Stimulated activated CD8-positive, alpha-beta memory T cell treated with anti-CD3 and anti-CD28 coated beads, Interleukin-2, amount 100 ng/mL, for 48 hours (primary cell): ENCODE results near the gene VPS52.
"Not testable (repeated sequence)": the region's sequence is repeated elsewhere in the genome, so short reads cannot be mapped to it uniquely, and the experiment has no call there.

Source experiments
- DNase-seq, 2 donors: peaks; one replicate each; pipeline ENCODE4 v3.0.0-alpha.2; 2020; ENCODE audit warnings: low read depth in 2 of 2

Gene VPS52

GRCh38 chr6:33279971-33280511 lies 8.4 kb upstream of the VPS52 start:
- no peak for DNase-seq

- no peak for DNase-seq
Measured at GRCh38 chr6:33279257-33279695, 7.6 kb upstream of the VPS52 start.

- DNase-seq: no peak
Measured at GRCh38 chr6:33278810-33279209, 7.1 kb upstream of the VPS52 start.

- no peak for DNase-seq
Measured at GRCh38 chr6:33278392-33278741, 6.7 kb upstream of the VPS52 start.

GRCh38 chr6:33277663-33278391 lies 6.2 kb upstream of the VPS52 start:
- peak in 1 of 2 donors; percentile 24 for DNase-seq

- DNase-seq: peak; percentile 71 to 76
Measured at GRCh38 chr6:33276864-33277662, 5.4 kb upstream of the VPS52 start, which contains the start of gene B3GALT4. B3GALT4 (plus strand) TSS chr6:33277123; CDS start chr6:33277420, 297 bp downstream.

- DNase-seq: no peak
Measured at GRCh38 chr6:33276581-33276863, 4.8 kb upstream of the VPS52 start.

- not testable (repeated sequence) for DNase-seq
Measured at GRCh38 chr6:33275795-33276580, 4.3 kb upstream of the VPS52 start.

GRCh38 chr6:33273924-33274902 lies 2.5 kb upstream of the VPS52 start:
- DNase-seq: no peak

GRCh38 chr6:33273129-33273923 lies 1.6 kb upstream of the VPS52 start:
- no peak for DNase-seq

- DNase-seq: no peak
Measured at GRCh38 chr6:33272275-33273128, 826 bp upstream of the VPS52 start.

GRCh38 chr6:33271117-33271467 lies 584 bp downstream of the VPS52 start:
- DNase-seq: no peak

- DNase-seq: no peak
Measured at GRCh38 chr6:33264015-33264414, 7.7 kb downstream of the VPS52 start.

- not testable (repeated sequence) for DNase-seq
Measured at GRCh38 chr6:33262490-33262889, 9.2 kb downstream of the VPS52 start.

- no peak for DNase-seq
Measured at GRCh38 chr6:33259032-33259431, 12.6 kb downstream of the VPS52 start.

- no peak for DNase-seq
Measured at GRCh38 chr6:33254591-33254990, 17.1 kb downstream of the VPS52 start.

GRCh38 chr6:33252759-33253158 lies 18.9 kb downstream of the VPS52 start:
- DNase-seq: no peak

- DNase-seq: no peak
Measured at GRCh38 chr6:33251395-33252012, 20.2 kb downstream of the VPS52 start.

GRCh38 chr6:33250731-33251130 lies 20.9 kb downstream of the VPS52 start:
- DNase-seq: no peak
